ENCODE measurements around the gene KLC4. TPM values are rescaled to one million over a fixed set of nuclear protein-coding genes. Genes with fewer than 3 reads are reported as not detected.

The KLC4 gene
- total and polyA plus RNA-seq, 9 donors = 14.7 to 29.8 (median 24.7) TPM

DNA sequence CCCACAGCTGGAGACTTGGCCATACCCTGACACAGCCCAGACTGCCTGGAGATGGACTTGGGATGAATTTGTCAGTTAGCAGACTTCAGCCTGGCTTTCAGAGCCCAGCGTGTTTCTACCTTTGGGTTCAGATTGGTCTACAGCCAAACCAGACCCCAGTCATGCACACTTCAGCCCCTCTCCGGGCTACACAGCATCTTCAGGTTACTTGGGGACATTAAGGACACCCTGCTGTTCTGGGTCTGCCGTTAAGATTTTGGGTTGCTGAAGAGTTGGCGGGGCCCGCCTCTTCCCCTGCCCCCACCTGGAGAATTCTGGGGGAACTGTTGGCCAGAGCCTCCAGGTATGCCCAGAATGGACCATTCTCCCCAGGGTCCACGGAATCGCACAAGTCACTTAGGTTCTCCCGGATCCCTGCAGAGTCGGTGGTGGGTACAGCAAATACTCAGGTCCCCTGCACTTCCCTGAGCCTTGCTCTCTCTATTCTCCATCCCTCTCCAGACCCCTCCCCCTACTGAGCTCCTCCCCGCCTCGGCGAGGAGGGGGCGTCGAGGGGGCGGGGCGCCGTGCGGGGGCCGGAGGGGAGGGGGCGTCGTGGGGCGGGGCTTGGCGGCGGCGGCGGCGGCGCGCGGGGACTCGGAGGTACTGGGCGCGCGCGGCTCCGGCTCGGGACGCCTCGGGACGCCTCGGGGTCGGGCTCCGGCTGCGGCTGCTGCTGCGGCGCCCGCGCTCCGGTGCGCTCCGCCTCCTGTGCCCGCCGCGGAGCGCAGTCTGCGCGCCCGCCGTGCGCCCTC is 16.4 kb downstream of the KLC4 start, which contains the start of gene PTK7:
TSS of gene PTK7 (plus strand) at position 645 of the 794 bp plus-strand sequence. CDS start 175 bp downstream, outside the sequence.
- Histone ChIP-seq H3K4me1 (ENCODE audit: insufficient read depth) (peaks cover 15% of the 10 kb centered on the region), H3K9me3 (no peaks in the 10 kb centered on the region), H3K27ac (peak within 1 kb of the TSS; percentile 49 to 66), H3K27me3 (no peaks in the 10 kb centered on the region), H3K4me3 (peak within 1 kb of the TSS; percentile 68), H3K36me3 (no peaks in the 10 kb centered on the region)
- intact Hi-C loops (cut with DNase I) = loop anchor here in 2 of 4 donors (5.0 to 10.0 kb wide), 2 partner anchors 46 to 49 kb away; no protein-coding TSS in a partner anchor
- peak; percentile 71 to 87 (median 85) for DNase-seq
- WGBS, 3 donors = 1 to 8% (median 2%) methylated on average over 8 to 60 of the region's 60 CpGs
- no peak for TF ChIP-seq EP300 (IDR thresholded peaks at IDR 0.05)
- TF ChIP-seq, protein P1, sequence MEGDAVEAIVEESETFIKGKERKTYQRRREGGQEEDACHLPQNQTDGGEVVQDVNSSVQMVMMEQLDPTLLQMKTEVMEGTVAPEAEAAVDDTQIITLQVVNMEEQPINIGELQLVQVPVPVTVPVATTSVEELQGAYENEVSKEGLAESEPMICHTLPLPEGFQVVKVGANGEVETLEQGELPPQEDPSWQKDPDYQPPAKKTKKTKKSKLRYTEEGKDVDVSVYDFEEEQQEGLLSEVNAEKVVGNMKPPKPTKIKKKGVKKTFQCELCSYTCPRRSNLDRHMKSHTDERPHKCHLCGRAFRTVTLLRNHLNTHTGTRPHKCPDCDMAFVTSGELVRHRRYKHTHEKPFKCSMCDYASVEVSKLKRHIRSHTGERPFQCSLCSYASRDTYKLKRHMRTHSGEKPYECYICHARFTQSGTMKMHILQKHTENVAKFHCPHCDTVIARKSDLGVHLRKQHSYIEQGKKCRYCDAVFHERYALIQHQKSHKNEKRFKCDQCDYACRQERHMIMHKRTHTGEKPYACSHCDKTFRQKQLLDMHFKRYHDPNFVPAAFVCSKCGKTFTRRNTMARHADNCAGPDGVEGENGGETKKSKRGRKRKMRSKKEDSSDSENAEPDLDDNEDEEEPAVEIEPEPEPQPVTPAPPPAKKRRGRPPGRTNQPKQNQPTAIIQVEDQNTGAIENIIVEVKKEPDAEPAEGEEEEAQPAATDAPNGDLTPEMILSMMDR (IDR thresholded peaks at IDR 0.05) = no peak
- no peak for TF ChIP-seq POLR2A (IDR thresholded peaks at IDR 0.05)

- H3K4me1 ChIP-seq (ENCODE audit: insufficient read depth) = peaks cover 15% of the 10 kb centered on the region
- H3K36me3 ChIP-seq = no peaks in the 10 kb centered on the region
- intact Hi-C loops (cut with DNase I) = loop anchor here in 2 of 4 donors (5.0 to 10.0 kb wide), 2 partner anchors 46 to 48 kb away; no protein-coding TSS in a partner anchor
- H3K27ac ChIP-seq = peak overlapping the region; percentile 49 to 66
- TF ChIP-seq EP300 (IDR thresholded peaks at IDR 0.05) (no peak), POLR2A (IDR thresholded peaks at IDR 0.05) (no peak)
- TF ChIP-seq, protein P1 (IDR thresholded peaks at IDR 0.05) = no peak
- H3K9me3 ChIP-seq = no peaks in the 10 kb centered on the region
- DNase-seq = peak; percentile 39 to 66 (median 55)
- peak overlapping the region; percentile 68 for H3K4me3 ChIP-seq
- 0 to 1% (median 1%) methylated on average over 62 to 72 of the region's 72 CpGs for WGBS, 3 donors
- no peaks in the 10 kb centered on the region for H3K27me3 ChIP-seq
Observed at GRCh38 chr6:43076464-43077332, 17.3 kb downstream of the KLC4 start.

GRCh38 chr6:43077333-43077809 is 17.9 kb downstream of the KLC4 start:
- TF ChIP-seq POLR2A (IDR thresholded peaks at IDR 0.05) (no peak), EP300 (IDR thresholded peaks at IDR 0.05) (no peak)
- TF ChIP-seq, protein P1 (IDR thresholded peaks at IDR 0.05) = no peak
- Histone ChIP-seq H3K9me3 (no peaks in the 10 kb centered on the region), H3K27ac (peak overlapping the region in 1 of 2 donors; percentile 66), H3K4me1 (ENCODE audit: insufficient read depth) (peaks cover 17% of the 10 kb centered on the region), H3K36me3 (no peaks in the 10 kb centered on the region), H3K4me3 (peak overlapping the region; percentile 68), H3K27me3 (no peaks in the 10 kb centered on the region)
- intact Hi-C loops (cut with DNase I) = loop anchor here in 2 of 4 donors (5.0 to 10.0 kb wide), 2 partner anchors 45 to 47 kb away; no protein-coding TSS in a partner anchor
- 5 to 11% (median 10%) methylated on average over 8 of the region's 8 CpGs for WGBS, 3 donors
- DNase-seq = no peak

DNA sequence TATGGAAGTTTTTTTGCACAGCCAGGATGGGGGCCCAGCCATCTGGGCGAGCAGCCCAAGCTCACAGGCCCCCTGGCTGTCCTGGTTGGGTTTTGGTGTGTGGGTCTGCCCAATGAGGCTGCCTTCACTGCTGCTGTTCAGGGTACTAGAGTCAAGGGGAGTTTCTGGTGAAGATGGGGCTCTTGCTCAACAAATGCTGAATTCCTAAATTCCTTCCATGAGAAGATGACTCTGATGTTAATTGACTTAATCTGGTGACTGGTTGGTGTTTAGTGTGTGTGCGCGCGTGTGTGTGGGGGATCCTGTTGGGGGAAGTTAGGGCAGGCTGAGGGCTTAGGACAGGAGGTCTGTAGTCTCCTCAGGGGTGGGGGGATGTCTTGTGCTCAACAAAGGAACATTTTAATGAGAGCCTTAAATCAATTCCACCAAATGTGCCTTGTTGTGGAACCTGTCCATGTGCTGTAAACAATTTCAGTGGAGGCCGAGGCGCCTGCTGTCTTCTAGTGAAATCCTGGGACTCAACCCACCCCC is 18.6 kb downstream of the KLC4 start:
- Histone ChIP-seq H3K4me3 (peak overlapping the region; percentile 68), H3K27ac (no peak overlapping the region), H3K4me1 (ENCODE audit: insufficient read depth) (peaks cover 18% of the 10 kb centered on the region), H3K36me3 (no peaks in the 10 kb centered on the region), H3K27me3 (no peaks in the 10 kb centered on the region), H3K9me3 (no peaks in the 10 kb centered on the region)
- no peak for TF ChIP-seq POLR2A (IDR thresholded peaks at IDR 0.05)
- no peak for TF ChIP-seq EP300 (IDR thresholded peaks at IDR 0.05)
- TF ChIP-seq, protein P1 (IDR thresholded peaks at IDR 0.05) = no peak
- no peak for DNase-seq
- WGBS, 3 donors = 43 to 51% (median 49%) methylated on average over 6 of the region's 6 CpGs
- intact Hi-C loops (cut with DNase I) = loop anchor here in 2 of 4 donors (5.0 to 10.0 kb wide), 2 partner anchors 44 to 47 kb away; no protein-coding TSS in a partner anchor

Measured in ovary (tissue), 9 donors.